ENCODE data around the gene ZKSCAN5.
"Not testable (repeated sequence)": the region's sequence is repeated elsewhere in the genome, so short reads cannot be mapped to it uniquely, and the experiment has no call there.

ZKSCAN5 gene

DNA sequence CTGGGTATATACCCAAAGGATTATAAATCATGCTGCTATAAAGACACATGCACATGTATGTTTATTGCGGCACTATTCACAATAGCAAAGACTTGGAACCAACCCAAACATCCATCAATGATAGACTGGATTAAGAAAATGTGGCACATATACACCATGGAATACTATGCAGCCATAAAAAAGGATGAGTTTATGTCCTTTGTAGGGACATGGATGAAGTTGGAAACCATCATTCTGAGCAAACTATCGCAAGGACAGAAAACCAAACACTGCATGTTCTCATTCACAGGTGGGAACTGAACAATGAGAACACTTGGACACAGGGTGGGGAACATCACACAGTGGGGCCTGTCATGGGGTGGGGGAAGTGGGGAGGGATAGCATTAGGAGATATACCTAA, 45.1 kb downstream of the ZKSCAN5 start:
- H3K9ac ChIP-seq (ENCODE audit: low read depth in 1 of 2, low read length in 2 of 2); H3K4me1 ChIP-seq (ENCODE audit: control insufficient read depth in 2 of 2, insufficient read depth in 2 of 2, low read length in 2 of 2); H3K4me3 ChIP-seq (ENCODE audit: low read length in 2 of 2); H3K9me3 ChIP-seq (ENCODE audit: control insufficient read depth in 2 of 2, low read length in 2 of 2); H3K27ac ChIP-seq (ENCODE audit: low read depth in 2 of 2, low read length in 2 of 2); H3K27me3 ChIP-seq (ENCODE audit: control insufficient read depth in 2 of 2, insufficient read depth in 2 of 2, low read length in 2 of 2): not testable (repeated sequence)
- peaks cover 13 to 20% of the 10 kb centered on the region in 2 donors for H3K36me3 ChIP-seq (ENCODE audit: control insufficient read depth in 2 of 2, insufficient read depth in 2 of 2, low read length in 2 of 2)

DNA sequence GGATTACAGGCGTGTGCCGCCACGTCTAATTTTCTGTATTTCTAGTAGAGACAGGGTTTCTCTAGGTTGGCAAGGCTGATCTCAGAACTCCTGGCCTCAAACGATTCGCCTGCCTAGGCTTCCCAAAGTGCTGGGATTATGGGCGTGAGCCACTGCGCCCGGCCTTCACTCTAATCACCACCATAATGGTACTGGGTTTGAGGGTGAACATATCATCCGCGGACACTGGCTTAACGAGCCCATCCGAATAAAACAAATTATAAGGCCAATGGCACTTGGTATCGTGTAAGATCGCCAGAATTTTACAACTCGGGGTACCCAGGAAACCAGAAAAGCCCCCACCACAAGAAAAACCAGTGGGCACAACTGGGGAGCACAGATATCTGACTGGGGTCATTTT, 46.9 kb downstream of the ZKSCAN5 start:
- no peaks in the 10 kb centered on the region for H3K27me3 ChIP-seq (ENCODE audit: control insufficient read depth in 2 of 2, insufficient read depth in 2 of 2, low read length in 2 of 2)
- H3K27ac ChIP-seq (ENCODE audit: low read depth in 2 of 2, low read length in 2 of 2) = peak overlapping the region; percentile 50 to 84
- peak overlapping the region; percentile 91 to 97 for H3K4me3 ChIP-seq (ENCODE audit: low read length in 2 of 2)

DNA sequence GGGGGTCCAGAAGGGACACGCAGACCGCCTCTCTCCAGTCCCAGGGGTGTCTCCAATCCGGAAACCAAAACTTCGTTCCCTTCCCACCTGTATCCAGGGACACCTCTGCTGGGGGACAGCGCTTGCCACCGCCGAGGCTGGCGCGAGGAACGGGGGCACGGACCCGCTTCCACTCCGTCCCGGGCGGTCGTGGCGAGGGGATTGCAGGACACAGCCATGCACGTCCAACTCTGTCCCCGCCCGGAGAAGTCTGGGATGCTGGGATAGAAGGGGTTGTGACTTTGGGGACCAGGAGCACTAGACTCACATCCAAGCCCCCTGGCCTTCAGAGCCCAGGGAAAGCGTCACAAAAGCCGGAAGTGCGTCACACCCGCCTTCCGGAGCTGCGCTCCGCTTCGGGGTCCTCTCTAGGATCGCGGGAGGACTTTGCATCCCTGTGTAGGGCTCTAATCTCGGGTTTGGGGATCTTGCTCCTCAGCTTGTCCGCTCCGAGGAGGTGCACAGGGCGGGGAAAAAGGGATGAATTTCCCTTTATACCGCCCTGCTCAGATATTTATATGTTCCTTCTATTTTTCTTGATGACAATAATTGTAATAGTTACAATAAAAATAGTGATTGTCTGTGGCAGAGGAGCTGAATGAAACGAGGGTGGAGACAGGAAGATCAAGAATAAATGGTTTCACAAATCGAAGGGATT, 47.5 kb downstream of the ZKSCAN5 start, which contains the start of gene FAM200A:
TSS of gene FAM200A (minus strand) at position 348 of the 697 bp plus-strand sequence. CDS start 3,707 bp downstream, outside the sequence.
- Histone ChIP-seq H3K9ac (ENCODE audit: low read depth in 1 of 2, low read length in 2 of 2) (peak within 1 kb of the TSS; percentile 92 to 99), H3K4me3 (ENCODE audit: low read length in 2 of 2) (peak within 1 kb of the TSS; percentile 91 to 97), H3K27me3 (ENCODE audit: control insufficient read depth in 2 of 2, insufficient read depth in 2 of 2, low read length in 2 of 2) (no peaks in the 10 kb centered on the region), H3K36me3 (ENCODE audit: control insufficient read depth in 2 of 2, insufficient read depth in 2 of 2, low read length in 2 of 2) (peaks cover 13 to 24% of the 10 kb centered on the region in 2 donors), H3K27ac (ENCODE audit: low read depth in 2 of 2, low read length in 2 of 2) (peak within 1 kb of the TSS; percentile 50 to 84), H3K9me3 (ENCODE audit: control insufficient read depth in 2 of 2, low read length in 2 of 2) (no peaks in the 10 kb centered on the region), H3K4me1 (ENCODE audit: control insufficient read depth in 2 of 2, insufficient read depth in 2 of 2, low read length in 2 of 2) (peaks cover 0 to 5% of the 10 kb centered on the region in 2 donors)

More for the DNA sequence above, 46.9 kb downstream of the ZKSCAN5 start:
- Histone ChIP-seq H3K9me3 (ENCODE audit: control insufficient read depth in 2 of 2, low read length in 2 of 2) (no peaks in the 10 kb centered on the region), H3K36me3 (ENCODE audit: control insufficient read depth in 2 of 2, insufficient read depth in 2 of 2, low read length in 2 of 2) (peaks cover 13 to 24% of the 10 kb centered on the region in 2 donors), H3K4me1 (ENCODE audit: control insufficient read depth in 2 of 2, insufficient read depth in 2 of 2, low read length in 2 of 2) (peaks cover 0 to 5% of the 10 kb centered on the region in 2 donors), H3K9ac (ENCODE audit: low read depth in 1 of 2, low read length in 2 of 2) (peak overlapping the region; percentile 92 to 99)

DNA sequence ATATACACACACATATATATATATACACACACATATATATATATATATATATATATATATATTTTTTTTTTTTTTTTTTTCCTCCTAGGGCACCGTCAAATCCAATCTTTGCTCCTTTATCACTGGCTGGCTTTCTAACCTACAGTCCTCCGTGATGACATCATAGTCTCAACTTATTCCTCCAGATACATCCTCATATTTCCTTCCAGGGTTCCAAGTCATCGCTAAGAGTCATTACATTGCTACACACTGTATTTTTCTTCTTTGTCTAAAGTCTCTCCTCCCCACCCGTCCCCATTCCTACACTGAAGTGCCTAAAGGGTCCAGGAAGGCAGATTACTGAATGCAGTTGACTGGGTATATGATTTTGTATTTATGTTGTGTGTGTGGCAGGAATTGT, 48.6 kb downstream of the ZKSCAN5 start:
- no peak overlapping the region for H3K27ac ChIP-seq (ENCODE audit: low read depth in 2 of 2, low read length in 2 of 2)

DNA sequence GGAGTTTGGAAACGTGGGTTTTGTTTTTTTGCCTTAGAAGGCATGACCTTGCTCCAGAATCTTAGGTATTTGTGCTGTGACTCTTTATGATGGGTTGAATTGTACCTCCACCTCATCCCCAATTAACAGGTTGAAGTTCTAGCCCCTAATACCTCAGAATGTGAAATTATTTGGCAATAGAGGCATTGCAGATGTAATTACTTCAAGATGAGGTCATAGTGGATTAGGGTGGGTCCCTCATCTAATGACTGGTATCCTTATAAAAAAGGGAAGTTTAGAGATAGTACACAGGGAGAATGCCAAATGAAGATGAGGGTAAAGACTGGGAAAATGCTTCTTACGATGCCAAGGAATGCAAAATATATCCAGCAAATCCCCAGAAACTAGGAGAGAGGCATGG, 50.5 kb downstream of the ZKSCAN5 start:
- Histone ChIP-seq H3K4me3 (ENCODE audit: low read length in 2 of 2) (no peak overlapping the region), H3K27ac (ENCODE audit: low read depth in 2 of 2, low read length in 2 of 2) (no peak overlapping the region), H3K36me3 (ENCODE audit: control insufficient read depth in 2 of 2, insufficient read depth in 2 of 2, low read length in 2 of 2) (peaks cover 0 to 11% of the 10 kb centered on the region in 2 donors), H3K27me3 (ENCODE audit: control insufficient read depth in 2 of 2, insufficient read depth in 2 of 2, low read length in 2 of 2) (no peaks in the 10 kb centered on the region), H3K9ac (ENCODE audit: low read depth in 1 of 2, low read length in 2 of 2) (no peak overlapping the region), H3K4me1 (ENCODE audit: control insufficient read depth in 2 of 2, insufficient read depth in 2 of 2, low read length in 2 of 2) (peaks cover 5 to 21% of the 10 kb centered on the region in 2 donors), H3K9me3 (ENCODE audit: control insufficient read depth in 2 of 2, low read length in 2 of 2) (no peaks in the 10 kb centered on the region)

More for the DNA sequence above, 48.6 kb downstream of the ZKSCAN5 start:
- Histone ChIP-seq H3K4me1 (ENCODE audit: control insufficient read depth in 2 of 2, insufficient read depth in 2 of 2, low read length in 2 of 2) (peaks cover 5 to 13% of the 10 kb centered on the region in 2 donors), H3K9me3 (ENCODE audit: control insufficient read depth in 2 of 2, low read length in 2 of 2) (no peaks in the 10 kb centered on the region), H3K36me3 (ENCODE audit: control insufficient read depth in 2 of 2, insufficient read depth in 2 of 2, low read length in 2 of 2) (peaks cover 4 to 14% of the 10 kb centered on the region in 2 donors), H3K27me3 (ENCODE audit: control insufficient read depth in 2 of 2, insufficient read depth in 2 of 2, low read length in 2 of 2) (no peaks in the 10 kb centered on the region), H3K4me3 (ENCODE audit: low read length in 2 of 2) (no peak overlapping the region), H3K9ac (ENCODE audit: low read depth in 1 of 2, low read length in 2 of 2) (no peak overlapping the region)

DNA sequence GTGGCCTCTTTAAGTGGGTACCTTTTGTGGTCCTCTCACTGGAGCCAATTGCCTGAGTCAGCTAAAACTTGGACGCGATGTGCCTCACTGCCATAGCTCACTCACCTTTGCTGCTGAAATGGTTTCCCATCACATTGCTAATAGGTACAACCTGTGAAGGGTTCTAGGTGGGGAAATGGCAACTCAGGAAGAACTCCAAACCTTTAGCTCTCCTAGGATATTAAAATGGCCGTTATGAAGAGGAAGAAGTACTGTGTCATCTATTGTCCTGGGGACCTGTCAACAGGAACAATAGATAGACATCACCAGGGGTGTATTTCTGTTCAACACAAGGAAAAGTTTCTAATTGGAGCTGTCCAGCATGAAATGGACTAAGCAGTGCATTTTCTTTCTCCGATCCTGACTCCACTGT, 52.7 kb downstream of the ZKSCAN5 start:
- Histone ChIP-seq H3K27ac (ENCODE audit: low read depth in 2 of 2, low read length in 2 of 2) (peak overlapping the region in 1 of 2 donors; percentile 97), H3K36me3 (ENCODE audit: control insufficient read depth in 2 of 2, insufficient read depth in 2 of 2, low read length in 2 of 2) (peaks cover 19 to 29% of the 10 kb centered on the region in 2 donors), H3K27me3 (ENCODE audit: control insufficient read depth in 2 of 2, insufficient read depth in 2 of 2, low read length in 2 of 2) (no peaks in the 10 kb centered on the region), H3K9ac (ENCODE audit: low read depth in 1 of 2, low read length in 2 of 2) (peak overlapping the region; percentile 92 to 99), H3K9me3 (ENCODE audit: control insufficient read depth in 2 of 2, low read length in 2 of 2) (no peaks in the 10 kb centered on the region), H3K4me1 (ENCODE audit: control insufficient read depth in 2 of 2, insufficient read depth in 2 of 2, low read length in 2 of 2) (peaks cover 7 to 22% of the 10 kb centered on the region in 2 donors), H3K4me3 (ENCODE audit: low read length in 2 of 2) (peak overlapping the region; percentile 91 to 92)

DNA sequence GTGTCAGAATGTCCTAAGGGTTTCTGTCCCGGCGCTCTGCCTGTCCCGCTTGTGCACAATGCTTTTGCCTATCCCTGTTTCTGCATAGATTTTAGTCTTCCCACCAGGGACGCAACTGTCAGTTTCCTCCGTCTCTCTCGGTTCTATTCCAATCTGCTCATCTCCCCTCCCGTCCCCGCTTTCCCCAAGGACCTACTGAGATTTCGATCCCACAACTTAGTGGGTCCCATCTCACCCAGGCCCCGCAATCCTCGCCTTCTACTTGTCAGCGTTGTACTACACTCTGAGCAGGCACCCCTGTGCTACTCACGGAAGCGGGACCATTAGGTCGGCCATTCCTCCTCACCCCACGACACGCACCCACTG, 53.5 kb downstream of the ZKSCAN5 start:
- peak overlapping the region; percentile 92 to 99 for H3K9ac ChIP-seq (ENCODE audit: low read depth in 1 of 2, low read length in 2 of 2)
- peaks cover 14 to 19% of the 10 kb centered on the region in 2 donors for H3K4me1 ChIP-seq (ENCODE audit: control insufficient read depth in 2 of 2, insufficient read depth in 2 of 2, low read length in 2 of 2)
- peak overlapping the region; percentile 91 to 92 for H3K4me3 ChIP-seq (ENCODE audit: low read length in 2 of 2)
- H3K36me3 ChIP-seq (ENCODE audit: control insufficient read depth in 2 of 2, insufficient read depth in 2 of 2, low read length in 2 of 2) = peaks cover 25 to 37% of the 10 kb centered on the region in 2 donors
- no peaks in the 10 kb centered on the region for H3K27me3 ChIP-seq (ENCODE audit: control insufficient read depth in 2 of 2, insufficient read depth in 2 of 2, low read length in 2 of 2)
- H3K9me3 ChIP-seq (ENCODE audit: control insufficient read depth in 2 of 2, low read length in 2 of 2) = no peaks in the 10 kb centered on the region
- H3K27ac ChIP-seq (ENCODE audit: low read depth in 2 of 2, low read length in 2 of 2) = peak overlapping the region; percentile 97

DNA sequence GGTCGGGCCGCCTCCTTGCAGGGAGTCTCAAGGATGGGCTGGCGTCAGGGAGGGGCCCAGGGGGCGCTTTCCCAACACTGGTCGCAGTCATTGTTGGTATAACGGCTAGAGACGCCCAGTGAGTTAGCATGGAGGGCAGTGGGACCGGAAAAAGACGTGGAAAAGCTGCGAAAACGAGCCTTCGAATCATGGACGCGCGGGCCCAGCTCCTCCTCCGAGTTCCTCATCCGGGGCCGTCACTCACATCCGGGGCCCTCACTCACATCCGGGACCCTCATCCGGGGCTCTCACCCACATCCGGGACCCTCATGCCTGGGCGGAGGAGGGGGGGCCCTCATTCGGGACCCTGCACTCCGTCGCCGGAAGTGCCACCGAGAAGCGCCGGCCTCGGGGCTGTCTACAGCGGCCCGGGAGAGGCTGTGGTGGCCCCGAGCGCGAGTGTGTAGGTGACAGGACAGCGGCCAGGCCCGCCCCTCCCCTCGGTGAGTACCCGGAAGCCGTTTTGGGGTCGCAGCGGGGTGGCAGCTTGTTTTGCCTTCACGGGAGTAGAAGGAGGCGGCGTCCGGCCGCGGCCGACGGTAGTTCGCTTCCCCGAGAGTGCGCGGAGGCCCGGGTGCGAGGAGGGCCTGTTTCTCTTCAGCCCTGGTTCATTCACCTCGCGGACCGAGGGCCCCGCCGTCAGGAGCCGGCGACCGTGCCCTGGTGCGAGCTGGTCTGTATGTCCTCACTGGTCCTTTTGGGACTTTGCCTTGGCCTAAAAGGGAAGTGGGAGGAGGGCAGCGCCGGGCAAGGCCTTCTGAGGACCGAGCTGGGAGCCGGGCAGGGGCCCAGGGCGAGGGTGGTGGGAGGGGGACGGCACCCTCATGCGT, 54.1 kb downstream of the ZKSCAN5 start, which contains the start of gene ZNF655:
TSS of gene ZNF655 (plus strand) at position 337 of the 869 bp plus-strand sequence. CDS start 1,918 bp downstream, outside the sequence.
- Histone ChIP-seq H3K9ac (ENCODE audit: low read depth in 1 of 2, low read length in 2 of 2) (peak within 1 kb of the TSS; percentile 92 to 99), H3K27ac (ENCODE audit: low read depth in 2 of 2, low read length in 2 of 2) (peak within 1 kb of the TSS; percentile 97), H3K36me3 (ENCODE audit: control insufficient read depth in 2 of 2, insufficient read depth in 2 of 2, low read length in 2 of 2) (peaks cover 27 to 38% of the 10 kb centered on the region in 2 donors), H3K27me3 (ENCODE audit: control insufficient read depth in 2 of 2, insufficient read depth in 2 of 2, low read length in 2 of 2) (no peaks in the 10 kb centered on the region), H3K4me3 (ENCODE audit: low read length in 2 of 2) (peak within 1 kb of the TSS; percentile 91 to 92), H3K4me1 (ENCODE audit: control insufficient read depth in 2 of 2, insufficient read depth in 2 of 2, low read length in 2 of 2) (peaks cover 14 to 20% of the 10 kb centered on the region in 2 donors), H3K9me3 (ENCODE audit: control insufficient read depth in 2 of 2, low read length in 2 of 2) (no peaks in the 10 kb centered on the region)

DNA sequence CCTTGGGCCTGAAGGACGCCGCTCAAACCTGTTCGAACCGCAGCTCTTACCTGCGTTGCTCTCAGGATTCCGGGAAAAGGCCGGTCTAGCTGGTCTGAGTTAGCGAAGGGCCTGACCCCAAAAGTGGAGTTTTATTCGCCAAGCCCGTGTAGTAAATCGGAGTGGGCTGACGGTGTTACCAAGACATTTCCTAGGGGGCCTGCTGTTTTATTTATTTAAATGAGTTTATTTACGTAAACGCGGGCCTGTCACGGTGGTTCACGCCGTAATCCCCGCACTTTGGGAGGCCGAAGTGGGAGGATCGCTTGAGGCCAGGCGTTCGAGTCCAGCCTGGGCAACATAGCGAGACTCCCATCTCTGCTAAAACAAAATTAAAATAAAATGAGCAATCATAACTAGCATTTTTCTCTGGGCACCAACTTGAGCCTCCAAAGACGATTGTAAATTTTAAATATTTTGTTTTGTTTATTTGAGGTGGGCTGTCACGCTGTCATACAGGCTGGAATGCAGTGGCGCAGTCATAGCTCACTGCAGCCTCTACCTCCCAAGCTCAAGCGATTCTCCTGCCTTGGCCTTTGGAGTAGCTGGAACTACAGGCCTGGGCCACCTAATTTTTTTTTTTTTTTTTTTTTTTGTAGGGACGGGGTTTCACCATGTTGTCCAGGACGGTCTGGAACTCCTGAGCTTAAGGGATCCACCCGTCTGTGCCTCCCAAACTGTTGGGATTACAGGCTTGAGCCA, 54.9 kb downstream of the ZKSCAN5 start:
- no peaks in the 10 kb centered on the region for H3K27me3 ChIP-seq (ENCODE audit: control insufficient read depth in 2 of 2, insufficient read depth in 2 of 2, low read length in 2 of 2)
- peak overlapping the region; percentile 91 to 92 for H3K4me3 ChIP-seq (ENCODE audit: low read length in 2 of 2)
- peak overlapping the region; percentile 97 for H3K27ac ChIP-seq (ENCODE audit: low read depth in 2 of 2, low read length in 2 of 2)
- H3K9ac ChIP-seq (ENCODE audit: low read depth in 1 of 2, low read length in 2 of 2) = peak overlapping the region; percentile 92 to 99
- peaks cover 34 to 42% of the 10 kb centered on the region in 2 donors for H3K36me3 ChIP-seq (ENCODE audit: control insufficient read depth in 2 of 2, insufficient read depth in 2 of 2, low read length in 2 of 2)
- peaks cover 14 to 20% of the 10 kb centered on the region in 2 donors for H3K4me1 ChIP-seq (ENCODE audit: control insufficient read depth in 2 of 2, insufficient read depth in 2 of 2, low read length in 2 of 2)
- H3K9me3 ChIP-seq (ENCODE audit: control insufficient read depth in 2 of 2, low read length in 2 of 2) = no peaks in the 10 kb centered on the region

All from mucosa of rectum (tissue), 2 donors.